HepG2 (cell line): Measurements from ENCODE around the gene ZCCHC24. TPM values are rescaled to one million over a fixed set of nuclear protein-coding genes. Genes with fewer than 3 reads are reported as not detected.

Source experiments
- HMG20B ChIP-seq: conservative IDR thresholded peaks from 2 replicates; pipeline ENCODE4 v1.6.1; 2016; ENCODE audit warnings: missing genetic modification reagents, missing compliant biosample characterization
- PHF5A ChIP-seq: IDR thresholded peaks from one replicate; pipeline ENCODE4 v1.6.1; 2018; ENCODE audit warnings: low read depth, missing genetic modification reagents; ENCODE audit not compliant: unreplicated experiment
- RAD51 ChIP-seq: fragments of 450-650 bp; IDR thresholded peaks from 2 replicates; pipeline ENCODE4 v1.6.1; 2016; ENCODE audit warnings: borderline replicate concordance
- RNF2 ChIP-seq: fragments of 450-650 bp; conservative IDR thresholded peaks from 2 replicates; pipeline ENCODE4 v1.6.1; 2016; ENCODE audit warnings: low read depth
- YEATS2 ChIP-seq: sonication (generic); formaldehyde crosslinking; IDR thresholded peaks from 2 replicates; pipeline ENCODE4 v1.4.0; 2020; ENCODE audit warnings: missing genetic modification reagents, borderline replicate concordance
- ZGPAT ChIP-seq: IDR thresholded peaks from 2 replicates; pipeline ENCODE4 v1.6.1; 2016; ENCODE audit warnings: mild to moderate bottlenecking
- ZKSCAN8 ChIP-seq: IDR thresholded peaks from 2 replicates; pipeline ENCODE4 v1.6.1; 2016; ENCODE audit warnings: borderline replicate concordance, missing genetic modification reagents, missing compliant biosample characterization
- ZNF33B ChIP-seq: sonication (generic); formaldehyde crosslinking; IDR thresholded peaks from 2 replicates; pipeline ENCODE4 v1.5.1; 2020; ENCODE audit warnings: mild to moderate bottlenecking, missing genetic modification reagents
- ZNF646 ChIP-seq: sonication (generic); formaldehyde crosslinking; IDR thresholded peaks from 2 replicates; pipeline ENCODE4 v1.9.0; 2021; ENCODE audit warnings: mild to moderate bottlenecking, missing genetic modification reagents
- ZNF850 ChIP-seq: sonication (generic); formaldehyde crosslinking; conservative IDR thresholded peaks from 2 replicates; pipeline ENCODE4 v1.9.0; 2021; ENCODE audit warnings: mild to moderate bottlenecking, missing genetic modification reagents
- polyA plus RNA-seq, 8 experiments: library from polyadenylated mRNA; depleted of rRNA in 3 of 8; stranded (reverse) in 7 of 8; unstranded in 1 of 8; fragments of >200 nt; fragmentation: Illumina TruSeq in 4 of 8; extraction: Trizol in 4 of 8; gene quantifications; 2 replicates each; pipeline versions ENCODE4 v1.2.1 to v1.2.3, GENCODE V29; 2011 to 2016; ENCODE audit warnings: low read depth in 4 of 8, missing spikeins in 1 of 8, mixed read lengths in 1 of 8; ENCODE audit not compliant: insufficient read depth in 1 of 8
- total RNA-seq, 5 experiments: library from RNA; depleted of rRNA; stranded (reverse); fragments of >200 nt; fragmentation: Illumina TruSeq; extraction: Trizol; gene quantifications; 2 replicates each; pipeline ENCODE4 v1.2.3, GENCODE V29; 2016; ENCODE audit warnings: low read depth in 1 of 5
- TF ChIP-seq, protein P1 (sequence below), 2 experiments: sonication (generic) in 1 of 2; formaldehyde crosslinking in 1 of 2; IDR thresholded peaks; 2 replicates each; pipeline versions ENCODE4 v1.6.1 to v1.9.0; 2014 to 2022; ENCODE audit warnings: antibody characterized with exemption in 1 of 2, borderline replicate concordance in 1 of 2, inconsistent platforms in 1 of 2, low read depth in 1 of 2, missing genetic modification reagents in 1 of 2

The ZCCHC24 gene
- total and polyA plus RNA-seq, 2 of the 13 experiments (the other 11 are each of a cell fraction or from before 2014, with no cell fraction given), result 3.1 to 7.9 TPM

GRCh38 chr10:79378383-79378646, 67.1 kb downstream of the ZCCHC24 start (continued):
- no peak for TF ChIP-seq PHF5A (CRISPR knock-in tag)
- TF ChIP-seq ZNF850 (CRISPR knock-in tag), result no peak
- TF ChIP-seq, protein P1, sequence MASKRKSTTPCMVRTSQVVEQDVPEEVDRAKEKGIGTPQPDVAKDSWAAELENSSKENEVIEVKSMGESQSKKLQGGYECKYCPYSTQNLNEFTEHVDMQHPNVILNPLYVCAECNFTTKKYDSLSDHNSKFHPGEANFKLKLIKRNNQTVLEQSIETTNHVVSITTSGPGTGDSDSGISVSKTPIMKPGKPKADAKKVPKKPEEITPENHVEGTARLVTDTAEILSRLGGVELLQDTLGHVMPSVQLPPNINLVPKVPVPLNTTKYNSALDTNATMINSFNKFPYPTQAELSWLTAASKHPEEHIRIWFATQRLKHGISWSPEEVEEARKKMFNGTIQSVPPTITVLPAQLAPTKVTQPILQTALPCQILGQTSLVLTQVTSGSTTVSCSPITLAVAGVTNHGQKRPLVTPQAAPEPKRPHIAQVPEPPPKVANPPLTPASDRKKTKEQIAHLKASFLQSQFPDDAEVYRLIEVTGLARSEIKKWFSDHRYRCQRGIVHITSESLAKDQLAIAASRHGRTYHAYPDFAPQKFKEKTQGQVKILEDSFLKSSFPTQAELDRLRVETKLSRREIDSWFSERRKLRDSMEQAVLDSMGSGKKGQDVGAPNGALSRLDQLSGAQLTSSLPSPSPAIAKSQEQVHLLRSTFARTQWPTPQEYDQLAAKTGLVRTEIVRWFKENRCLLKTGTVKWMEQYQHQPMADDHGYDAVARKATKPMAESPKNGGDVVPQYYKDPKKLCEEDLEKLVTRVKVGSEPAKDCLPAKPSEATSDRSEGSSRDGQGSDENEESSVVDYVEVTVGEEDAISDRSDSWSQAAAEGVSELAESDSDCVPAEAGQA (IDR thresholded peaks at IDR 0.05; ENCODE audit: low read depth), result no peak
- TF ChIP-seq, protein P1 (CRISPR knock-in tag; IDR thresholded peaks at IDR 0.05; ENCODE audit: borderline replicate concordance), result no peak
- TF ChIP-seq ZGPAT, result no peak
- no peak for TF ChIP-seq ZNF33B (CRISPR knock-in tag)
- TF ChIP-seq RNF2, result no peak
- TF ChIP-seq ZNF646 (CRISPR knock-in tag), result 0 out of 2 replicates have a peak, but pooled peaks have one; percentile 27
- no peak for TF ChIP-seq ZKSCAN8
- no peak for TF ChIP-seq YEATS2
- TF ChIP-seq HMG20B (CRISPR knock-in tag), result no peak
- TF ChIP-seq RAD51, result no peak
